Urothelium cell line (cell line): ENCODE results near the gene RBM18.

ENCODE experiments used
- DNase-seq: peaks from one replicate; pipeline ENCODE4 v3.0.0; 2011; ENCODE audit warnings: low spot score, mixed read lengths
- FAIRE-seq: peaks from 2 replicates; lab custom pipeline; 2011; peaks lifted over from hg19 to GRCh38; lab: Jason Lieb, UNC

RBM18 gene, protein sequence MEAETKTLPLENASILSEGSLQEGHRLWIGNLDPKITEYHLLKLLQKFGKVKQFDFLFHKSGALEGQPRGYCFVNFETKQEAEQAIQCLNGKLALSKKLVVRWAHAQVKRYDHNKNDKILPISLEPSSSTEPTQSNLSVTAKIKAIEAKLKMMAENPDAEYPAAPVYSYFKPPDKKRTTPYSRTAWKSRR

DNA sequence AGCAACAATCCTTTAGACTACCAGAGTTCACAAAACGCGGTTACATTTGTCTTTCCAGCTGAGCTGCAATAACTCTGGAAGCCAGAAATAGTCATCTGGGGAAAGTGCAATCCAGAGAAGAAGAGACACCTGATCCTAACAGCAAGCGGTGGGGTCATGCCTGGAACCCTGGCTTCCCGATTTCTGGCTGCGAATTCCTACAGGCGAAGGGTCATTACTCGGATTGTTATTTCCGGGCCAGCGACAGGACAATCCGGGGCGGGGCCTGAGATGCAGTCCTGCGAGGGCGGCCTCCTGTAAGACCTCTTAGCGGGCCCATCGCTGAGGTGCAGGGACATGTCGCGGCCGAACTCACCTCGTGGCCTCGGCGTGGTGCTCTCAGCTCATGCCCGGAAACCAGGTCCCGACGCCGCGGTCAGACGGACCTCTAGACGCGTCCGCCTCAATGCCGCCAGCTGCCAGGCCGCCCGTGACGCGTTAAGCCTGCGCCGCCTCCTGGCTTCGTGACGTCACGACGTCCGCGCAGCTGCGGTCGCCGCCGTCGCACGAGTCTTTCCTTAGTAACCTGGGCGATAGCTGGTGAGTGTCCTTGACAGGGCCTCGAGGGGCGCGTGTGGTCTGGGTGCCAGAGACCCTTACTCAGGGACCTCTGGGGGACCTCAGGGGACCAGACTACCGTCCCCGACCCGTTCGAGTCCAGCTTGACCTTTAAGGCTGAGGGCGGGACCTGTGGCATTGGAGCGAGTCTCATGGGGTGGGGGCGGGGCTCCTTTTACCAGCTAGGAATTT, at the start of gene RBM18, which contains the start of gene MRRF:
RBM18 (minus strand) TSS at position 481 of the 789 bp plus-strand sequence. CDS start 3,348 bp downstream, outside the sequence.
MRRF (plus strand) TSS at position 523 of the 789 bp plus-strand sequence. CDS start 6,010 bp downstream, outside the sequence.
- peak; percentile 61 for FAIRE-seq
- DNase-seq = peak; percentile 91

DNA sequence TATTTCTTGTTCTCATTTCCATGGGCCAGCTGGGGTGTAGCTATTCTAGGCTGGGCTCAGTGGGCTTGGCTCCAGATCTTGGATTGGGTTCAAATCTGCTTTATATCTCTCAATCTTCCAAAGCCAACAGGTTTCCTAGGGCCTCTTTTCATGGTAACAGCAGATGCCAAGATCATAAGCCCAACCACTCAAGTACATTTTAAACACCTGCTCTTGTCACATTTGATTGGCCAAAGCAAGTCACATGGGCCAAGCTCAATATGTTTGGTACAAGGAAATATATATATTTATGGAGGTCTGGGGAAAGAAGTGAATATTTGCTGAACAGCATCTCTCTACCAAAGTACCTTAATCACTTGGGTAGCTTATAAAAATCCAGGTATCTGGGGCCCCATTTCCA, 49.5 kb upstream of the RBM18 start:
- DNase-seq = no peak

DNA sequence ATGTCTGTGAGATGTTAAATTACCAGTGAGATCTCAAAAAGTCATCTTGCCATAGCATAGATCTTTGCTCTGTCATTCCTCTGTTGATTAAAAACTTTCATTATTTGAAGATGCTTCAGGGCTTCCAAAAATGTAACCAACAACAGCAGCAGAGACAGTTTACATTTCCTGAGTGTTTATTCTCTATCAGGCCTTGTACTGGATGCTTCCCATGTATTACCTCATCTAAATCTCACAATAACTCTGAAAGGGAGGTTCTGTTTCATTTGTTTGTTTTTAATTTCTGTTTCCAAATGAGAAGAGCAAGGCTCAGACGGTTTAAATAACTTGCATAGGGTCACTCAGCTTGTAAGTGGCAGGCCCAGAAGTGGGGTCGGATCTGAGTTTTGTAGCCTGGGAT, 45.2 kb upstream of the RBM18 start:
- FAIRE-seq (no peak), DNase-seq (no peak)

More for the DNA sequence above, 49.5 kb upstream of the RBM18 start:
- no peak for FAIRE-seq

DNA sequence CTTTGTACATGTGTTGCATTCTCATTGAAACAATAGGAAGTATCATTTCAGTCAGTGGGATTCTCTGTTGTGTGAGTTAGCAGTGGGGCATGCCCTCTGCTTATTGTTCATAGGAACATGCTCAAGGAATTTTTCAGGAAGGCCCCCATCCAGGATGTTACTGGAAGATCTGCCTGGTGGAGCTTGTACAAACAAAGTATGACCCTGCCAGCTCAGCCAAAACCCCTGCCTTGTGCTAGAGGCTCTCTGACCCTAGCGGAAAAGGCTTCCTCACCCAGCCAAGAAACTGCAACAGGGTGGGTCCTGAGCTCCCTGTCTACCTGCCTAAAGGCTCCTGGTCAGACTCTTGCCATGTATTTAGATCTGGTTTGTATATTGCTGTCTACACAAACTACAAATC, 43.3 kb upstream of the RBM18 start:
- DNase-seq (no peak), FAIRE-seq (no peak)

DNA sequence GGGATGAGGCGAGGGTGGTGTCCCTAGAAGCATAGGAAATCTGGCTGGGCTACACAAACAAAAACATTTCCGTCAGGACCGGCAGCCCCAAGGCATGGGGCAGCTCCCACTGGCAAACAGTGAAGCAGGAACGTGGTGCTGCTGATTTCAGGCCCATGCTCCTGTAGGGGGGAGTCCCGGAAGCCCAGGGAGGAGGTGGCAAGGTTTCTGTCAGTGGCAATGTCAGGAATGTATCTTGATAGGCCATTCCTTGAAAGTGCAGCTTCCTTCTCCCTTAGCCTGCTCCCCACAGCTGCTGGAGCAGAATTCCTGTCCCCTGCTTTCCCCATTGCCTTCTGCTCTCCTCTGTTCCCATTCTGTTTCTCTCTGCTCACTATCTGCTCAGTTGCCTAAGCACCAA, 42.4 kb upstream of the RBM18 start:
- DNase-seq (no peak), FAIRE-seq (no peak)

DNA sequence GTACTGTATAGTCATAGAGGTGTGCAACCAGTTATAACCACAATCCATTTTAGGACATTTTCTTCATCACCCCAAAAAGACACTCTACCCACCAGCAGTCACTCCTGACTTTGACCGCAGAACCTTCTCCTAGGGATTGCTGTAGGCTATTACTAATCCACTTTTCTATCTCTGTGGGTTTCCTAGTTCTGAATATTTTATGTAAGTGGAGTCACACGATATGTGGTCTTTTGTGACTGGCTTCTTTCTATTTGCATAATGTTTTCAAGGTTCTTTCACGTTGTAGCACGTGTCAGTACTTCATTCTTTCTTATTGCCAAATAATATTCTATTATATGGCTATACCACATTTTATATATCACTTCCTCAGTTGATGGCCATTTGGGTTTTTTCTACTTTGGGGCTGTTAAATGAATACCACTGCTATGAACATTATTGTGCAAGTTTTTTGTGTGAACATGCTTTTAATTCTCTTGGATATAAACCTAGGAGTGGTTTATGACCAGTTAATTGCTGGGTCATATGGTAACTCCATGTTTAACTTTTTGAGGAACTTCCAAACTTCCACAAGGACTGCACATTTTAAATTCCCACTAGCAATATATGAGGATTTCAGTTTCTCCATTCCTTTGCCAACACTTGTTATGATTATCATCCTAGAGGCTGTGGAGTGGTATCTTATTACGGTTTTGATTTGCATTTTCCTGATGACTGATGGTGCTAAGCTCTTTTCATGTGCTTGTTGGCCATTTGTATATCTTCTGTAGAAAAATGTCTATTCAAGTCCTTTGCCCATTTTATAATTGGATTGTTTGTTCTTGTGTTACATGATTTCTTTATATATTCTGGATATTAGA, 37.8 kb upstream of the RBM18 start:
- FAIRE-seq = no peak
- no peak for DNase-seq

DNA sequence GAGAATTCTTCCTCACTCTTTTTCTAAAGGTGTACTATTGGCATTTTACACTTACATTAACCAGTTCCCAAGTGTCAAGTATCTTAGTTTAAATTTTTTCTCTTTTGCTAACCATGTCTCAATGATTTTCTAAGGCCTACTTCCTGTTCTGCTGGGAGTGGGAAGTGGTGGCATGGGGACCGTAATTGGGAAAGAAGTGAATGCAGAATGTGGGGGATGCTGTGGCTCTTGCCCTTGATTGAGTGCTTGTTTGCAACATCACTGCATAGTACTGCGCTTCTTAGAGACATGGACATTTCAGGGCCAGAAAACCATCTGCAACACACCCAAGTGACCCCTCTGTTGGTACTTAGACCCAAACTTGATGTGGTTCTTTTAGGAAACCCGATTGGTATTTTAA, 32.9 kb upstream of the RBM18 start:
- no peak for FAIRE-seq
- DNase-seq = no peak

DNA sequence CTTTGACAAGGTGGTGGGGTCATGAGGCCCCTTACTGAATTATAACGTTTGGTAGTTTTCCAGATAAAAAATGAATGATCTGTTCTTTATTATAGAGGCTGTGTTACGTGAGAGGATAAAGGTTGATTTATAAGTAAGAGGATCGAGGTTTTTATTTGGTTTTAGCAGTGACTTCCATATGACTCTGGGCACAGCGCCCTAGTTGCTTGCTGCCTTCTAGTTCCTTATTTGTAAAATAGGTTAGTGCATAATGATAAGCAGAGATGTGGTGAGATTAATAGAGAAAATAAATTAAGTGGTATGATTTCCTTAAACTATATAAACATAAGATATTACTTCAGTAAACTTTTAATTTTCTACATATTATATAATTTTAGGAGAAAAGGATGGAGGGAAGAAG, 29.9 kb upstream of the RBM18 start:
- DNase-seq = no peak
- no peak for FAIRE-seq

DNA sequence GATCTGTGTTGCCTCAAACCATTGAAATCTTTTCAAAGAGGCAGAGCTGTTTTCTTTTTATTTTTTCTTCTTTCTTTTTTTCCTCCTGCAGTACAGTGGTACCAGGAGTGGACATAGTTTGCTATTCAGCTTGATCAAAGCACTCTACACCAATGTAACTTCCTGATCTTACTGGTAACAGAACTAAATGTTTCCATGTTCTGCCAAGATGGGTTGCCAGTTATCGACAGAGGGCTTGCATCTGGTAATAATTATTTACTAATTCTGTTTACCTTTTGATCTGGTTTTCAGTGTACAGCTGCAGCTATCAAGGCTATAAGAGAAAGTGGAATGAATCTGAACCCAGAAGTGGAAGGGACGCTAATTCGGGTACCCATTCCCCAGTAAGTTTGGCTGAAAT, 26.8 kb upstream of the RBM18 start:
- FAIRE-seq = no peak

DNA sequence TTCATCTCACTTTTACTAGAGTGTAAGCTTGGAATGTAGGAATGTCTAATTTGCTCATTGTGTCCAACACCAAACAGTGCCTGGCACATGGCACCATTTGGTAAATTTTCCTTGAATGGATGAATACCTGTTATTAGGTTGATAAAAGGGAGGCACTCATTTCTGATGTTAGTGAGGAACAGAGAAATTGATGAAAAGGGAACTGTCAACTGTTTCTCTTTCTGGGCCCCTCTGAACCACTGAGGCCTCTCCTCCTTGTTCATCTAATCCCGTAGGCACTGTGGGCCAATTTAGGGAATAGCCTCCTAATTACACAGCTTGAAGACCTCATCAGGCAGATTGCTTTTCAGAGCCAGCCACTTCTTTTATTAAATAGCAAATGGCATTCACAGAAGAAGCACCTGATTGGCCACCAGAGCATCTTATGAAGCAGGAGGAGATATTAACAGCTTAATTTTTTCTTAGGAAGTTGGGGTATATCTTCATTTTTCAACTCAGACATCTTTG, 22.6 kb upstream of the RBM18 start:
- DNase-seq = no peak
- FAIRE-seq = no peak

More for the DNA sequence above, 26.8 kb upstream of the RBM18 start:
- no peak for DNase-seq

DNA sequence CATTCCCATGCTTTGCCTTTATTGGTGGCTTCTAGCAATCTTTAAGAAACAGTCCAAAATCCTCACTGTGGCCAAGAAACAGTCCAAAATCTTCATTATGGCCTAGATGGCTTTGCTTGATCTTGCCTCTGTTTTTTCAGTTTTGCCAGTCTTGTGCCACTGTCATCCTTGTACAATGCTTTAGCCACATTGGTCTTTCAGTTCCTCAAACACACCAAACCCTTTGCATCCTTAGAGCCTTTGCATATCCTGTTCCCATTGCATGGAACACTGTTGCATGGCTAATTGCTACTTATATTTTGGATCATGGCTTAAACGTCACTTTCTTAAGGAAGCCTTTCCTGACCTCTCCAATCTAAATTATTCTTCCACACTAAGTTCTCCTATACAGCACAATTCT, 22.1 kb upstream of the RBM18 start:
- no peak for DNase-seq
- no peak for FAIRE-seq

DNA sequence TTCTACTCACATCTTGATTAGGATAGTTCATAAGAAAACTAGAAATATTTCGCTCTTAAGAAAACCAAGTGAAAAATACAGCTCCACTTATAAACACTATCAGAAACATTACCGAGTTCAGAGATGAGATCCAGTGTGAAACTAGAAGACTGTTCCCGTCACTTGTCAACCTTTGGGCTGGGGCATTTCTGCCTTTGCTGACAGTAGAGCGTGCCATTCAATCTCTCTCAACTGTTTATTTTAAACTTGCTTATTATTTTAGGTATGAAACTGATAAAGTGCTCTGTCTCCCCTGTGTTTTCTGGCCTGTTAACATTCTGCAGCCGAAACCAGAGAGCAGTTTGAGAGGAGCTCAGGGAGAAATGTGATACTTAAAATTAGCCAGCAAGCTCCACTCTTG, 16.7 kb upstream of the RBM18 start:
- FAIRE-seq = no peak
- no peak for DNase-seq

DNA sequence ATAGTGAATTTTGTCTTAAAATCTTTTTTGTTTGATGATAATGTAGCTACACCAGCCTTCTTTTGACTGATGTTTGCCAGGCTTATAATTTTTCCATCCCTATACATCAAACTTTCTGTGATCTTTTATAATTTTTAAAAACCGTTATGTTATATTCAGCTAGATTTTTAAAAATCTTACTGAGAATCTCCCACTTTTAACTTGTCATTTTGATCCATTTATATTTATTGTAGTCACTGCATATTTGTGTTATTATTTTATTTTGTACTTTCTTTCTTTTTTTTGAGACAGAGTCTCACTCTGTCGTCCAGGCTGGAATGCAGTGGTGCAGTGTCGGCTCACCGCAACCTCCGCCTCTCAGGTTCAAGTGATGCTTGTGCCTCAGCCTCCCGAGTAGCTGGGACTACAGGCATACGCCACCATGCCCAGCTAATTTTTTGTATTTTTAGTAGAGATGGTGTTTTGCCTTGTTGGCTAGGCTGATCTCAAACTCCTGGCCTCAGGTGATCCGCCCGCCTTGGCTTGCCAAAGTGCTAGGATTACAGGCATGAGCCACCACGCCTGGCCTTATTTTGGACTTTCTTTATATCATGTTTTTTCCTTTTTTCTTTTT, 12.8 kb upstream of the RBM18 start:
- DNase-seq (no peak), FAIRE-seq (no peak)

DNA sequence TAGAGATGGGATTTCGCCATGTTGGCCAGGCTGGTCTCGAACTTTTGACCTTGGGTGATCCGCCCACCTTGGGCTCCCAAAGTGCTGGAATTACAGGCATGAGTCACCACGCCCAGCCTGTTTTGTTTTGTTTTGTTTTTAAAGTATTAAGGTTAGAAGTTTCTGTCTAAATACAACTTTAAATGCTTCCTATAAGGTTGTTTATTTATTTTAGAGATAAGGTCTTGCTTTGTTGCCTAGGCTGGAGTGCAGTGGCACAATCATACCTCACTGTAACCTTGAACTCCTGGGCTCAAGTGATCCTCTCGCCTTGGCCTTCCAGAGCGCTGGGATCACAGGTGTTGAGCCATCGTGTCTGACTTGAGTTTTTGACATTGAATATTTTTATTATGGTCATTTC, 11.5 kb upstream of the RBM18 start:
- DNase-seq (no peak), FAIRE-seq (no peak)

DNA sequence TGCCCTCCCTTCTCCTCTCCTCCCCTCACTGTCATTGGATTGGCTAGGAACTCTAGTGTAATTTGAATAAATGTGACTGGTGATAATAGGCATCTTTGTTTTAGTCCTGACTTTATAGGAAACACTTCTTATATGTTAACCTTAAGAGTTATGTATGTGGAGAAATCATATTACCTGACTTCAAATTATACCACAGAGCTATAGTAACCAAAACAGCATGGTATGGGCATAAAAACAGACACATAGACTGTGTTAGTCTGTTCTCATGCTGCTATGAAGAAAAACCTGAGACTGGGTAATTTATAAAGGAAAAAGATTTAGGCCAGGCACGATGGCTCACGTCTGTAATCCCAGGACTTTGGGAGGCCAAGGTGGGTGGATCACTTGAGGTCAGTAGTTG, 9.4 kb upstream of the RBM18 start:
- FAIRE-seq = no peak
- DNase-seq = no peak

DNA sequence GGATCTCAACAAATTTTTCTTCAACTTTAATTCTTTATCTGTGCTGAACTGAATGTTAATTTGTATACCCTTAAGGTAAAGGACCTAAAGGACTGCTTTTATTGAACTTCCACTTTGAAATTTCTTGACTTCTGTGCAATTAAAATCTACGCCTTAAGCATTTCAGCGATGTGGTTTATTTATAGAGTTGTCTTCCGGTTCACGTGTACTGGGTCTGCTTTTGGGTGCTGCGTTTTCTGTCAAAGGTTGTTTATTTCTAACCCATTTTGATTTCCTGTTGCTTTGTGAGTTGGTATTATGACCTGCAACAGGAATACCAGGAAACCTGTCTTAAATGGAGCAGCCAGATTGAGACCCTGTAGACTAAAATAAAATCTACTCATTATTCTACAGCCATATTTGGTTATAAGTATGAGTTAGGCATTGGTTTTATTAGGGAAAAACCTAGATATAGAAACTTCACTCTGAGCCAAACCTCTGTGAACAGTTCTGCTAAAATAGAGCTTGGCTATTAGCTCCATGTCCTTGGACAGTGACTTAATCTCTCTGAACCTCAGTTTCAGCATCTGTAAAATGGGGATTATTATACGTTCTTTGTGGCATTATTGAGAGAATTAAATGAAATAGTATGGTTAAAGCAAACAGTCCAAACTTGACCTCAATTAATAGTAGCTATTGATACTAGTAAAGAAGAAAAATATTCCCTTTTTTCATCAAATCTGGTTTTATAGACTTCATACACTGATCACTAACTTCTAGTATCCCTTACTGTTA, 3.6 kb upstream of the RBM18 start:
- DNase-seq = no peak
- FAIRE-seq = no peak

DNA sequence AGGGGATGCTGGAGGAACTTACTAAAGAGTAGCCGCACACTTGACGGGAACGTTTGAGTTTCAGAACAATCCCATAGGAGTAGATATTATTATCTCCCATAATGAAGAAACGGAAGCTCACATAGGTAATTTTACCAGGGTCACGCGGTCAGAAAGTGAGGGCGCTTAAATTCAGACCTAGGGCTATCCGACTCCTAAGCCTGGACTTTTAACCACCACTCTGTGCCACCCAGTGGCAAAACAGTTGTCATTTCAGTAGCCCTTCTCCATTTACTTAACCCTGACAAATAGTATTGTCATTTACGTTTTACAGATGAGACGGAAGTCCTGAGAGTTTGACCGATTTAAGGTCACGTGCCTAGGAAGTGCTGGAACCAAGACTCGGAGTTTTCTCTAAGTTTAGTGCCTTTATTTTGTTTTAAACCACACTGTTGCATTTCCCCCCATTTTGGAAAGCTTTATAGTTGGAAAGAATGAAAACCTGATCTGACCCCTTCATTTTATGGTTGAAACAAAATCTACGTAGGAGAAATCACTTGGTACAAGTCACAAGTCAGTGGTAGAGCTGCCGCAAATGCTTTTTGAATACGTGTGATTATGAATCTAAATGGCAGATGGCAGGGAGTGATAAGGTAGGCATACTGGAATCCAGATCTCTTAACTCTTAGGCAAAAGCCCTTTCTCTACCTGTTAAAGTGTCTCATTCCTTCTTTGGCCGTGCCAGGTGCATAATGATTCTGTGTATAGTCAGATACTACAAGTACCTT, 692 bp upstream of the RBM18 start:
- DNase-seq = peak; percentile 3
- no peak for FAIRE-seq

DNA sequence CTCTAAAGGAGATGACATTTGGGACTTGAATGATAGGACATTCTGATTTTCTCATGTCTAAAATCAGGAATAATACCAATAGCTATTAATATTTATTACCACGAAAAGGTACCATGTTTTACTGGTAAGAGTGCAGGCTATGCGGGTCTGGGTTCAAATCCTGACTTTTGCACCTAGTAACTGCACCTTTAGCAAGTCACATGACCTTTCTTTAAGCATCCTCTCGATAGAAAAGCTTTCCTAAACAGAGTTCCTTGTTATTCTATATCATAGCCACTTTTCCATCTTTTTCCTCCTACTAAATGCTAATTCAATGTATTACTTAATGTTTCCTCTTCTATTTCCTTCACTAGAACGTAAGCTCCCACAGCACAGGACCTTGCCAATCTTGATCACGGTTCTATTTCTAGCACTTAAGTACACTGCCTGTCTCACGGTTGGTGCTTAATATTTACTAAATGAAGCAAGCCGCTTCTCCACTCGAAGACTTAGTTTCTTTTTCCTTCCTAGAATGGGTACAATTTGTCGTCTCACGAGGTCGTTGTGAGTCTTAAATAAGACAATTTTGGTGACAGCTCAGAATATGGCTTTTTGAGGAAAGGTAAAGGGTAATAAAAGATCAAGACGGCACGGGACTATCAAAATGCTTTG, 816 bp downstream of the RBM18 start:
- FAIRE-seq = no peak
- DNase-seq = no peak

DNA sequence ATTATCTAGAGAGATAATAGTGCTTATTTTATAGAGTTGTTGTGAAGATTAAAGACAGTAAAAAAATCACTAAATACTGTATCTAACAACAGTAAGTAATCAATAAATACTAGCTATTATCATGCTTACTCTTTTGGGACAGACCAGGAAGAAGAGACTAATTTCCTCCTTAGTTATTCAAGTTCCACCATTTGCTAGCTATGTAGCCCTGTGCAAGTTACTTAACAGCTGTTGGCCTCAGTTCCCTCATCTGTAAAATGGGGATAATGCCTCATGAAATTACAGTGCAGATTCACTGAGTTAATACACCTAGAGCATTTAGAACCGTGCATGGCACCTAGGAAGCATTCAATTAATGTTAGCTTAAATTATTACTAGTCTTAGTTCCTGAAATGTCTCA, 2.6 kb downstream of the RBM18 start:
- FAIRE-seq (no peak), DNase-seq (no peak)
